GM04503 (cell line): ENCODE measurements around the gene CD101.
"Not testable (repeated sequence)": the region's sequence is repeated elsewhere in the genome, so short reads cannot be mapped to it uniquely, and the experiment has no call there.

Experiments used
- DNase-seq: peaks from one replicate; pipeline ENCODE4 v3.0.0-alpha.2; 2012; ENCODE audit warnings: low read depth

Gene CD101, protein sequence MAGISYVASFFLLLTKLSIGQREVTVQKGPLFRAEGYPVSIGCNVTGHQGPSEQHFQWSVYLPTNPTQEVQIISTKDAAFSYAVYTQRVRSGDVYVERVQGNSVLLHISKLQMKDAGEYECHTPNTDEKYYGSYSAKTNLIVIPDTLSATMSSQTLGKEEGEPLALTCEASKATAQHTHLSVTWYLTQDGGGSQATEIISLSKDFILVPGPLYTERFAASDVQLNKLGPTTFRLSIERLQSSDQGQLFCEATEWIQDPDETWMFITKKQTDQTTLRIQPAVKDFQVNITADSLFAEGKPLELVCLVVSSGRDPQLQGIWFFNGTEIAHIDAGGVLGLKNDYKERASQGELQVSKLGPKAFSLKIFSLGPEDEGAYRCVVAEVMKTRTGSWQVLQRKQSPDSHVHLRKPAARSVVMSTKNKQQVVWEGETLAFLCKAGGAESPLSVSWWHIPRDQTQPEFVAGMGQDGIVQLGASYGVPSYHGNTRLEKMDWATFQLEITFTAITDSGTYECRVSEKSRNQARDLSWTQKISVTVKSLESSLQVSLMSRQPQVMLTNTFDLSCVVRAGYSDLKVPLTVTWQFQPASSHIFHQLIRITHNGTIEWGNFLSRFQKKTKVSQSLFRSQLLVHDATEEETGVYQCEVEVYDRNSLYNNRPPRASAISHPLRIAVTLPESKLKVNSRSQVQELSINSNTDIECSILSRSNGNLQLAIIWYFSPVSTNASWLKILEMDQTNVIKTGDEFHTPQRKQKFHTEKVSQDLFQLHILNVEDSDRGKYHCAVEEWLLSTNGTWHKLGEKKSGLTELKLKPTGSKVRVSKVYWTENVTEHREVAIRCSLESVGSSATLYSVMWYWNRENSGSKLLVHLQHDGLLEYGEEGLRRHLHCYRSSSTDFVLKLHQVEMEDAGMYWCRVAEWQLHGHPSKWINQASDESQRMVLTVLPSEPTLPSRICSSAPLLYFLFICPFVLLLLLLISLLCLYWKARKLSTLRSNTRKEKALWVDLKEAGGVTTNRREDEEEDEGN

GRCh38 chr1:117001254-117001927, at the start of gene CD101:
CD101 (plus strand) TSS chr1:117001760; CDS start chr1:117001818, 58 bp downstream.
- no peak for DNase-seq

DNA sequence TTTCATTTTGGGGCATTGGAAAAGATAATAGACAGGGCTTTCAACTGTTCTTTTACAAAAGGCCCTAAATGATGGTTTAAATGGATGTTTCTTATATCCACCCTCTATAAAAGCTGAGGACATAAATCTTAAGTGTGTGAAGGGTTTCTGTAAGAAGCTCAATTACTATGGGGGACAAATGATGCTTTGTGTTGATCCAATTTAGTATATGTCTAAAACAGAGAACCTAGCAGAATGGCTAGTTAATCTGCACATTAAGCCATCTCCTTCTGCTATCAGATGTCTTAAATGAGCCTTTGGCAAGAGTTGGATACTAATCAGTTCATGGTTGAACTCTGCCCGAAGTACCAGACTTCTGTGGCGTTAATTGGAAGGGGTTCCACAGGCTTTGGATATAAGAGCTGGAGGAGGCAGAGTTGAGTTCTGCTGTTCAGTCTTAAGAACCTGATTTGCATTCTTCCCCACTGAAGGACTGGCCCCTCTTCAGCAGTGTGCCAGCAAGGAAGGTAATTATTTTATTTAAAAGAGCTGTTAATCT, 48.8 kb upstream of the CD101 start:
- DNase-seq, result no peak

DNA sequence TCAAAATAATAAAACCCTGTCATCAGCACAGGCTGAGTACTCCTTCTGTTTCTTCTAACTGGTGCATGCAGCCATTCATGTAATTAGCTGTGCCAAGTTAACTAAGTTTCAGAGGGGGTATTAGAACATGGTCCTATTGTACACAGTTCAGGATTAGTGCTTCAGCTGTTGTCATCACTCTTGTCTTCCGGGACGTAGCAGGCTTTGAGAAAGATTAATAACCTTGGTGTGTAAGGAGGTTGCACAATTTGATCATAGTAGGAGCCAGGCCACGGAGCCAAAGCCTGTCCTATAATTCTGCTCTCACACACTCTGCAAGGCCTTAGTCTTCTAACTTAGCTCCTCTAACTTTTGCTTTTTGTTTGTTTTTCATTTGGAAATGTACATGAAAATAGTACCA, 47.1 kb upstream of the CD101 start:
- no peak for DNase-seq

DNA sequence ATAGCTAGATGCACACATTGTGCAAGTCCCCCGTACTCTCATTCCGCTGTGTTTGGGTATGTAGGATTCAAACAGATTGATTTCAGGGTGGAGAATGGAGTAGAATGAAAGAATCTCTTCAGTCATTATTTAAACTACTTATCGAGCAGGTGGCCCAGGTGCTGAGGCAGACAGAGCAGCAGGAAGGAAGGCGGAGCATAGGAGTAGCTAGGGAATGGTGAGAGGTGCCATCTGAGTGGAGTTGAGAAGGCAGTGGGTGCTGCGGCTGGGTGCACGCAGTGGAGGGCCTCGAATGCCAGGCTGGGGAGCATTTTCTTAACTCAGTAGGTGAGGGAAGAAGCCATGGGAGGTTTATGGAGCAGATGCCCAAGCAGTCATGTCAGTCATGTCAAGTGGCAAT, 45.2 kb upstream of the CD101 start:
- DNase-seq, result no peak

GRCh38 chr1:116957646-116958045, 43.9 kb upstream of the CD101 start:
- DNase-seq, result no peak

DNA sequence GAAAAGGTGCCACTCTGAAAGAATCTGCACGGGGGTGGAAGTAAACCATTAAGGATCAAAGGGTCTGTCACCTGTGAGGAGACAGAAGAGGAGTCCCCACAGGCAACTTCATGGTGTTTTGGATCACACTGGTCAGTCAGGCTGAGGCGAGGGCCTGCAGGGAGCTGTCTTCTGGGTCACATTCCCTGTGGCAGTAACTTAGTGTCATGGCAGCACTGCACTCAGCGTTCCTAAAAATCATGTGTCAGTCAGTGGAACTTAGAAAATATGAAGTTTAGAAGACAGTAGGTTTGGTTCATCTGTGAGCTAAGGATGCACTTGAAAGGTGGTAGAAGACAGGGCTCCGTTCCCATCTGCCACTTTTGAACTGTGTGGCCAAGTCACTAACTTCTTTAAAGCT, 43.5 kb upstream of the CD101 start:
- DNase-seq, result no peak

GRCh38 chr1:116958977-116959376, 42.6 kb upstream of the CD101 start:
- DNase-seq, result no peak

- DNase-seq, result no peak
Measured at GRCh38 chr1:116961606-116962005, 40.0 kb upstream of the CD101 start.

DNA sequence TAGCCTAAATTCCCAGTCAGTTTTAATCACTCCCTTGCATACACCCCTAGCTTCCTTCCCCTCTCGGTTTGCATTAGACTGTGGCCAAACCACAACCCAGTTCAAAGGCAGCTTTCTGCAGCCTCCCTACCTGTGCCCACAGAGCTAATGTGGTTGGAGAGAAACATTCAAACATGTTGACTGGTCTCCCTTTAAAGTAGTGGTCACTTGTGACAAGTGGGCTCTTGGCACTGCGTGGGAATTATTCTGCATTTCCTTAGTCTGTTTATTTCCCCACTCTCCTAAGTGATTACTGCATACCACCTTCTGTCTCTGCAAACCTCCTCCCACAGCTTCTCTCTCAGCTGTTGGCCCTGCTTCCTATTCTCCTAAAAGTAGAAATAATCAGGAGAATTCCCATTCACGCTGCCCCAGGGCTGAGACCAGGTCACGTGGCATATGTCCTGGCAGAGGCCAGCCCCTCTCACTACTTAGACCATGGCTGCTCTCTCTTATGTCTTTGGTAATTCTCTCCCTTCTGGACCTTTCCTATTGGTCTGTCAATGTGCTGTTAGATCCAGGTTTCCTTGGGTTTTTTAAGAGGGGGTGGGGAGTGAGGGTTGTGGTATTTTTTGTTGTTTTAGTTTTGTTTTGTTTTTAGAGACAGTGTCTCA, 38.4 kb upstream of the CD101 start:
- no peak for DNase-seq

DNA sequence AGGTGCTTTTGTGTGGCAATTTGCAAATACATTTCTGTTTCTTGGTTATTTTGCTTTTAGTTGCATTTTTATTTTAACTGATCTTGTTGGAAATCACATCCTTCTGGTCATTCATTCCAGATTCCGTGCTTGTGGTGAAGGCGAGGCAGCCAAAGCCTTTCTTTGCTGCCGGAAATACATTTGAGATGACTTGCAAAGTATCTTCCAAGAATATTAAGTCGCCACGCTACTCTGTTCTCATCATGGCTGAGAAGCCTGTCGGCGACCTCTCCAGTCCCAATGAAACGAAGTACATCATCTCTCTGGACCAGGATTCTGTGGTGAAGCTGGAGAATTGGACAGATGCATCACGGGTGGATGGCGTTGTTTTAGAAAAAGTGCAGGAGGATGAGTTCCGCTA, 34.8 kb upstream of the CD101 start:
- DNase-seq, result peak; percentile 64

GRCh38 chr1:116968724-116969123, 32.8 kb upstream of the CD101 start:
- no peak for DNase-seq

DNA sequence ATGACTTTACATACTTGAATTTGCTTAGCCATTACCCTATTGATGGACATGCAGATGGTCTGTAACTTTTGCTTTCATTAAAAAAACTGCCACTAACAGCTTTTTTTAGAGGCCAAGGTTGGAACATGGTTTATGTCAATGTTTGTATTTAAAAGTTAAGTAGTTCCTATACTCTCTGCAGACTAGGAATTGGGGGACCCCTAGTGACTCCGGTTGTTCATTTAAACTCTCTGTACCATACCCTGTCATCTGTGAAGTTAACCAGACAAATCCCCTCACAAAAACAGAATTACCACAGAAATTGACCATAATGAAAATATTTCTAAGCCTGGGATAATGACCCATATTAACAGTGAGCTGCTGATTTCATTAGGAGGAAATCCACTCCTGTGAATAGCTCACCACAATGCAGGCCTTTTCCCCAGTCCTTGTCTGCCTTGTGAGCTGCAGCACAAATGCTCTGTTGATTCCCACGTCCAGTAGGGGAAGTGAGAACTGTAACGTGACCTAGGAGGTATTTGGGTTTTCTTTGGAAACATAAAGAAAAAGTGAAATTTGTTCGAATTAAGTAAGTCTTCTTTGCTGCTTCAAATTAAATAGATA, 30.2 kb upstream of the CD101 start:
- DNase-seq, result no peak

DNA sequence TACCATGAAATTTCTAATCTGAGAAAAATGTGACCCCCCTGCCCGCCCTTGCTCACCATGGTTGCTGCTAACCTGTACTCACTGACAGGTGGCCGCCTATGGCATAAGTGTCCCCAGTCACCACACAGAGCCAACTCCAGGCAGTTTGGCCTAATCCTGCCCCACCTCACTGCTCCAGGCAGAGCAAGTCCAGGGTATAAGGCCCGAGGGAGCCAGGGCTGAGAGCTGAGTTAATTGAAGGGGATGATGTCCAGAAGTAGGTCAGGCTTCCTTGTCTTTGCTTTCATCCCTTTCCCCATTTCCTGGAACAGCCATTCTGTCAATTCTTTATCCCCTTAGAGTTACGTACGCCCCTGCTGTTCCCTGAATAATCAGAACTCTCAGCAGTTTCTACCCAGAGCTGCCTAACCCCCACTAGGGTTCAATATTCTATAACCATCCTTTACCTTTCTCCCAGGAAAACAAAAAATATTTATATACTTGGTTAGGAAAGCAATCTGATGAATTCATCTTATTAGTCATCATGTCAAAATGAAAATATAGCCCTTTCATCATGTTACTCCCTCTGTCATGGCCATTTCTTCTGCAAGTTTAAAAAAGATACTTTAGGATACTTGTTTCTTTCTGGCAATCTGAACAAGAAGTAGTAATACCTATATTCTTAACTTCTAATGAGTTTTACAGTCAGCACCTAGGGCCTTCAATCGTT, 29.4 kb upstream of the CD101 start:
- DNase-seq, result no peak

GRCh38 chr1:116972674-116973030, 28.9 kb upstream of the CD101 start:
- no peak for DNase-seq

DNA sequence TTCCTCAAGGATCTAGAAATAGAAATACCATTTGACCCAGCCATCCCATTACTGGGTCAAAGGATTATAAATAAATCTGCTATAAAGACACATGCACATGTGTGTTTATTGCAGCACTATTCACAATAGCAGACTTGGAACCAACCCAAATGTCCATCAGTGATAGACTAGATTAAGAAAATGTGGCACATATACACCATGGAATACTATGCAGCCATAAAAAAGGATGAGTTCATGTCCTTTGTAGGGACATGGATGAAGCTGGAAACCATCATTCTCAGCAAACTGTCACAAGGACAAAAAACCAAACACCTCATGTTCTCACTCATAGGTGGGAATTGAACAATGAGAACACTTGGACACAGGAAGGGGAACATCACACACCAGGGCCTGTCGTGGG, 21.3 kb upstream of the CD101 start:
- DNase-seq, result not testable (repeated sequence)

- no peak for DNase-seq
Measured at GRCh38 chr1:116981521-116982037, 20.0 kb upstream of the CD101 start.

GRCh38 chr1:116982319-116983004, 19.1 kb upstream of the CD101 start:
- DNase-seq, result no peak

GRCh38 chr1:116983112-116983511, 18.4 kb upstream of the CD101 start:
- DNase-seq, result no peak

GRCh38 chr1:116983678-116984077, 17.9 kb upstream of the CD101 start:
- no peak for DNase-seq
